DND-41 (cell line): ENCODE measurements around the gene DEGS1.

ENCODE experiments used
- ATAC-seq: fragments of 200-7000 bp; cut with Tn5 transposase; 3 replicates; pipeline ENCODE4 v1.9.1; 2021; ENCODE audit warnings: low read depth; ENCODE audit not compliant: insufficient read depth
- DNase-seq: peaks from one replicate; pipeline ENCODE4 v3.0.0-alpha.2; 2020
- H2AFZ ChIP-seq: 2 replicates; pipeline ENCODE4 v1.6.0; 2012; ENCODE audit warnings: low read depth, low read length
- H3K27ac ChIP-seq: 2 replicates; pipeline ENCODE4 v1.5.1; 2012; ENCODE audit warnings: low read length, inconsistent platforms
- H3K27me3 ChIP-seq: fragments of 200-600 bp; sonication (generic); 2 replicates; pipeline ENCODE4 v1.6.0; 2012; ENCODE audit warnings: low read length, mild to moderate bottlenecking, inconsistent platforms; ENCODE audit not compliant: insufficient read depth, poor library complexity
- H3K36me3 ChIP-seq: 2 replicates; pipeline ENCODE4 v1.5.1; 2012; ENCODE audit warnings: low read length, inconsistent platforms; ENCODE audit not compliant: insufficient read depth
- H3K4me1 ChIP-seq: 2 replicates; pipeline ENCODE4 v1.5.1; 2012; ENCODE audit warnings: mild to moderate bottlenecking, low read length; ENCODE audit not compliant: insufficient read depth
- H3K4me2 ChIP-seq: 2 replicates; pipeline ENCODE4 v1.6.0; 2012; ENCODE audit warnings: mild to moderate bottlenecking, moderate library complexity, low read length, inconsistent platforms; ENCODE audit not compliant: insufficient read depth
- H3K4me3 ChIP-seq, 2 experiments: fragments of 200-600 bp in 1 of 2; shearing (Covaris generic) in 1 of 2; 2 replicates each; pipeline ENCODE4 v1.5.1; 2012 to 2016; ENCODE audit warnings: inconsistent platforms in 2 of 2, low read length in 2 of 2, mild to moderate bottlenecking in 2 of 2, low read depth in 1 of 2, moderate library complexity in 1 of 2
- H3K79me2 ChIP-seq: 2 replicates; pipeline ENCODE4 v1.6.0; 2012; ENCODE audit warnings: low read length, inconsistent platforms; ENCODE audit not compliant: insufficient read depth
- H3K9ac ChIP-seq: 2 replicates; pipeline ENCODE4 v1.6.0; 2012; ENCODE audit warnings: low read depth, mild to moderate bottlenecking, inconsistent platforms, low read length, moderate library complexity
- H3K9me3 ChIP-seq: 2 replicates; pipeline ENCODE4 v1.5.1; 2012; ENCODE audit warnings: low read length, moderate library complexity, mild to moderate bottlenecking, inconsistent platforms; ENCODE audit not compliant: insufficient read depth, severe bottlenecking
- H4K20me1 ChIP-seq: 2 replicates; pipeline ENCODE4 v1.6.0; 2012; ENCODE audit warnings: low read length; ENCODE audit not compliant: insufficient read depth
- EZH2 ChIP-seq: IDR thresholded peaks from 3 replicates; pipeline ENCODE4 v1.6.1; 2012; ENCODE audit warnings: borderline replicate concordance, low read depth, mild to moderate bottlenecking, moderate library complexity, low read length, inconsistent platforms; ENCODE audit not compliant: severe bottlenecking
- TF ChIP-seq, protein P1 (sequence below): IDR thresholded peaks from 2 replicates; pipeline ENCODE4 v1.5.1; 2012; ENCODE audit warnings: borderline replicate concordance, low read length, moderate library complexity, mild to moderate bottlenecking; ENCODE audit not compliant: poor library complexity, severe bottlenecking; ENCODE audit errors: extremely low read depth

Gene DEGS1

DNA sequence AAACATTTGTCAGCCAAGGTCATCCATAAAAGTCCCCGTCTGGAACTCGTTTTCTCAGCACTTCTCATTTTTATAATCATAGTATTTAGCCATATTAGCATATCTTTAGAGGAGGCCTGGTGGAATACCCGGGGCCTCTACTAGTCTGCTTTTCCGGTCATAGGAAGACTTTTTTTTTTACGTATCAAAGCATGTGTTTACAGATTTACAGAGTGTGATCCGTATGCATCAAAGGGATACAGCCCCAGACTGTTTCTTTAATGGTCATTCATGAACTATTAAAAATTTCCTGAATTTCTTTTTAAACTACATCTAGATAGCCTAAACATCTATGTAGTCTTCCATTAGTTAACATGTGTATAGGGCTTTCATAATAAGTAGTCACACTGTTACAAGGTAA is 23.5 kb upstream of the DEGS1 start:
- no peak for TF ChIP-seq EZH2
- TF ChIP-seq, protein P1, sequence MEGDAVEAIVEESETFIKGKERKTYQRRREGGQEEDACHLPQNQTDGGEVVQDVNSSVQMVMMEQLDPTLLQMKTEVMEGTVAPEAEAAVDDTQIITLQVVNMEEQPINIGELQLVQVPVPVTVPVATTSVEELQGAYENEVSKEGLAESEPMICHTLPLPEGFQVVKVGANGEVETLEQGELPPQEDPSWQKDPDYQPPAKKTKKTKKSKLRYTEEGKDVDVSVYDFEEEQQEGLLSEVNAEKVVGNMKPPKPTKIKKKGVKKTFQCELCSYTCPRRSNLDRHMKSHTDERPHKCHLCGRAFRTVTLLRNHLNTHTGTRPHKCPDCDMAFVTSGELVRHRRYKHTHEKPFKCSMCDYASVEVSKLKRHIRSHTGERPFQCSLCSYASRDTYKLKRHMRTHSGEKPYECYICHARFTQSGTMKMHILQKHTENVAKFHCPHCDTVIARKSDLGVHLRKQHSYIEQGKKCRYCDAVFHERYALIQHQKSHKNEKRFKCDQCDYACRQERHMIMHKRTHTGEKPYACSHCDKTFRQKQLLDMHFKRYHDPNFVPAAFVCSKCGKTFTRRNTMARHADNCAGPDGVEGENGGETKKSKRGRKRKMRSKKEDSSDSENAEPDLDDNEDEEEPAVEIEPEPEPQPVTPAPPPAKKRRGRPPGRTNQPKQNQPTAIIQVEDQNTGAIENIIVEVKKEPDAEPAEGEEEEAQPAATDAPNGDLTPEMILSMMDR = no peak
- DNase-seq = no peak
- no peaks in the 10 kb centered on the region for H3K27me3 ChIP-seq
- no peak overlapping the region for H3K9ac ChIP-seq
- no peak overlapping the region for H2AFZ ChIP-seq
- H3K79me2 ChIP-seq = no peaks in the 10 kb centered on the region
- H3K36me3 ChIP-seq = peaks cover 47% of the 10 kb centered on the region
- no peaks in the 10 kb centered on the region for H3K9me3 ChIP-seq
- no peak for ATAC-seq
- H4K20me1 ChIP-seq = no peaks in the 10 kb centered on the region
- no peak overlapping the region for H3K4me2 ChIP-seq
- H3K27ac ChIP-seq = no peak overlapping the region
- no peak overlapping the region for H3K4me3 ChIP-seq
- no peaks in the 10 kb centered on the region for H3K4me1 ChIP-seq

DNA sequence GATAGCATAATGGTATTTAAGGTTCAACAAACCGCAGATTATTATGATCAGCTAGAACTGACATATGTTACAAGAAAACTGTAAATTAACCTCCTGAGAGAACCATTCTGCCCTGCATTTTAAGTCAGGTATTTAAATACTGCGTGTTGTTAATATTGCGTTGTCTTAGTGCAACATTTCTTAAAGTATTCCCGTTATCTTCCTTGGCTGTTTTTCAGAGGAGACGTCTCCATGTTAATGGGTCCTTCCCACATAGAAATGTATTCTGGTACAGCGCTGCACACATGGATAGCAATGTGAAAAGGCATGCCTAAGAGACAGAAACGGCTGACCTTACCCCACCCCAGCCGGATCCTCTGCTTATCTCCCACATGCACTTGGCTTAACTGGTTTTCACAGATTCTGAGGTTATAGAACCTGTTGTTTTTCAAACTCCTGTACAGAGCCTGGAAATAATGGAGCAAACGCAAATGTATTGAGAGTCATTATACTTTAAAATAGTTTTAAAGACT is 22.8 kb upstream of the DEGS1 start:
- DNase-seq = no peak
- no peak overlapping the region for H2AFZ ChIP-seq
- no peak overlapping the region for H3K4me2 ChIP-seq
- no peaks in the 10 kb centered on the region for H4K20me1 ChIP-seq
- no peaks in the 10 kb centered on the region for H3K9me3 ChIP-seq
- ATAC-seq = no peak
- no peak overlapping the region for H3K9ac ChIP-seq
- H3K27ac ChIP-seq = no peak overlapping the region
- no peaks in the 10 kb centered on the region for H3K4me1 ChIP-seq
- no peaks in the 10 kb centered on the region for H3K79me2 ChIP-seq
- H3K27me3 ChIP-seq = no peaks in the 10 kb centered on the region
- no peak for TF ChIP-seq EZH2
- TF ChIP-seq, protein P1 = no peak
- no peak overlapping the region for H3K4me3 ChIP-seq
- H3K36me3 ChIP-seq = peaks cover 47% of the 10 kb centered on the region

DNA sequence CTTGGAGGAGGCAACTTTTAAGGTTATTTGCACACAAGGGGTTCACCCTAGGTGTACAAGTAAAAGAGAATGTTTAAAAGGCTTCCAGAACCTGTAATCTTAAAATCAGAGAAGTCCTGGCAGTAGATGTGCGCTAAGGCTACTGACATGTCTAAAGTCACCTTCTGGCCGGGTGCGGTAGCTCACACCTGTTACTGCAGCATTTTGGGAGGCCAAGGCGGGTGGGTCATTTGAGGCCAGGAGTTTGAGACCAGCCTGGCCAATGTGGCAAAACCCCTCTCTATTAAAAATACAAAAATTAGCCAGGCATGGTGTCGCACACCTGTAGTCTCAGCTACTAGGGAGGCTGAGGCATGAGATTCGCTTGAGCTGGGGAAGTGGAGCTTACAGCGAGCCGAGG is 20.3 kb upstream of the DEGS1 start:
- H3K27ac ChIP-seq = no peak overlapping the region
- H3K9me3 ChIP-seq = no peaks in the 10 kb centered on the region
- no peaks in the 10 kb centered on the region for H4K20me1 ChIP-seq
- H3K36me3 ChIP-seq = peaks cover 35% of the 10 kb centered on the region
- no peak overlapping the region for H3K4me2 ChIP-seq
- H3K79me2 ChIP-seq = no peaks in the 10 kb centered on the region
- ATAC-seq (no peak), DNase-seq (no peak)
- H2AFZ ChIP-seq = no peak overlapping the region
- H3K9ac ChIP-seq = no peak overlapping the region
- TF ChIP-seq, protein P1 = no peak
- TF ChIP-seq EZH2 = no peak
- H3K4me3 ChIP-seq = no peak overlapping the region
- no peaks in the 10 kb centered on the region for H3K4me1 ChIP-seq
- H3K27me3 ChIP-seq = no peaks in the 10 kb centered on the region

DNA sequence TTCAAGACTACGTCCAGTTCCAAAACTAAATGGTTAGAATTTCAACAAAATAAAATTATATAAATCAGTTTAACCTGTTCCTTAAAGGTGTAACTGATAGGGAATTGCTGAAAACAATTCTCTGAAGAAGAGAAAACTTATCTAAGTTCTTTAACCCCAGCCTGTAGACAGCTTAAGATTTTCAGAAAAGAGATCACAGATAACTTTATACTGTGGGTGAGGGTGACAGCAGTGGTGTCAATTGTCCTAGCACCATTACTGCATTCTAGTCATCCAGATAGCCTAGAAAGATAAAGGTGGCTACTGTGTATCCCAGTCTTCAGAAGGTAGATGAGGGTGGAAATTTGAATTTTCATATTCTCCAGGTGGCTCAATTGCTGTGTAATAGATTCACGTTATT is 19.7 kb upstream of the DEGS1 start:
- no peak overlapping the region for H3K9ac ChIP-seq
- no peak overlapping the region for H3K4me3 ChIP-seq
- ATAC-seq (no peak), DNase-seq (no peak)
- H2AFZ ChIP-seq = no peak overlapping the region
- no peak overlapping the region for H3K27ac ChIP-seq
- no peak for TF ChIP-seq EZH2
- TF ChIP-seq, protein P1 = no peak
- no peaks in the 10 kb centered on the region for H3K9me3 ChIP-seq
- H4K20me1 ChIP-seq = no peaks in the 10 kb centered on the region
- H3K36me3 ChIP-seq = peaks cover 30% of the 10 kb centered on the region
- H3K4me2 ChIP-seq = no peak overlapping the region
- H3K4me1 ChIP-seq = no peaks in the 10 kb centered on the region
- H3K27me3 ChIP-seq = no peaks in the 10 kb centered on the region
- H3K79me2 ChIP-seq = no peaks in the 10 kb centered on the region
